Measurements from ENCODE around the gene HOXA13.

The HOXA13 gene

GRCh38 chr7:27199849-27200760 lies at the start of gene HOXA13:
Gene HOXA13, minus strand, starts transcription at chr7:27200091. Its CDS starts 14 bp downstream, at chr7:27200077.
- DNase-seq (ENCODE audit: low read depth in 3 of 3, low spot score in 1 of 3): no peak

DNA sequence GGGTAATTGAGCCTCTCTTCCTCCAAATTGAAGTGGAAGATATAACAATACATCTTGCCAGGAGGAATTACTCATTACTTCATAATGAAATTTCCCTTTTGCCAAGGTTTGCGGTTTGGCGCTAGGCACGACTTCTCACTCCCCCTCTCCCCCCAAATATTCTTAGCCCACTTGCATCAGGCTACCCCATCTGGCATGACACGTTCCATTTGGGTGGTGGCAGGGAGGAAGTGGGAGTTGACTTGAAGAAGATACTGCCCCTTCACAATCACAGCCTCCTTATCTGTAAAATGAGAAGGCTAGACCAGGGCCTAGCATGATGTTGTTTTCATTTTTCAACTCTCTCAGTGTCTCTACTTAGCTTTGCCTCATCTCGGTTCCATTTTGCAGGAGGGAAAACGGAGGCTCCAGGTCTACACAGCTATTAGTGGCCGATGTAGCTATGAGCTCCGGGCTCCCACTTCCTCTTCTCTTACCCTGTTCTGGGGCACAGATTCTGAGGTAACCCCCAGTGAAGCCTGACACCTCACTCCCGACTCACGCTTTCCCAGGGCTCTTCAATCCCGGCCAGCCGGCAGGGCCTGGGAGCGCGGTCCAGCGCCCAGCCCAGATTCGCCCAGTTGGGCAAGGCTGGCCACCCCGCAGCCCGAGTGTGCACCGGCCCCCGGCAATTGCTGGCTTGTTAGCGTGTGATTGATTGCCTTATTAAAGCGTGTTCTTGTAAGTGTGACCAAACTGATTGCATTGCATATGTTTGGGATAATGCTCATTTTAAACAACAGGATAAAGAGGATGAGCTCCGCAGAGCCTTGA lies 49.2 kb upstream of the HOXA13 start:
- DNase-seq (ENCODE audit: low read depth in 3 of 3, low spot score in 1 of 3): no peak

GRCh38 chr7:27248427-27248806 lies 48.5 kb upstream of the HOXA13 start:
- no peak for DNase-seq (ENCODE audit: low read depth in 3 of 3, low spot score in 1 of 3)

- DNase-seq (ENCODE audit: low read depth in 3 of 3, low spot score in 1 of 3): no peak
Observed at GRCh38 chr7:27247452-27248426, 47.8 kb upstream of the HOXA13 start.

- no peak for DNase-seq (ENCODE audit: low read depth in 3 of 3, low spot score in 1 of 3)
Observed at GRCh38 chr7:27247000-27247399, 47.1 kb upstream of the HOXA13 start.

- no peak for DNase-seq (ENCODE audit: low read depth in 3 of 3, low spot score in 1 of 3)
Observed at GRCh38 chr7:27245798-27246691, 46.2 kb upstream of the HOXA13 start.

DNA sequence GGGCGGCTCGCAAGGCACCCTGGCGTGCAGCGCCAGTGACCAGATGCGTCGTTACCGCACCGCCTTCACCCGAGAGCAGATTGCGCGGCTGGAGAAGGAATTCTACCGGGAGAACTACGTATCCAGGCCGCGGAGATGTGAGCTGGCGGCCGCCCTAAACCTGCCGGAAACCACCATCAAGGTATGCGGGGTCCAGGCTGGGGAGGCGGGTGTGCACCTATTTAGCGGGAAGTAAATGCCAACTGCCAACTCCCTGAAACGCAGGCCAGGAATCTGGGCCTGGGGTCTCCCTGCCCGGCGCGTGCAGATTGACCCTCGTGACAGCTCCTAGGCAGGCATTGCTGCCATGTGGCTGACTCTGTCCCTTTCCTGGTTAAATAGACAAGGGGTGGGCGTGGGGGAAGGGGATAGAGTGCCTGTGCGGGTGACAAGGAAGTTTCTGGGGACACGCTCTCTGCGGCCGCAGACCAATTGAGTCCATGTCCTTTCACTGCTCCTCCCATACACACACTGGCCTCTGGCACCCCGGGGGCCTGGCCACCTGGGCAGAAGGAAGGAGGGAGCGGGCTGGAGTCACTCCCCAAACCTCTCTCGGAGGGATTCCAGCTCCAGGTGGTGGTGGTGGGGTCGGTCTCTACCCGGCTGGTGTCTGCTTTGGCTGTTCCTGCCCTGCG lies 45.4 kb upstream of the HOXA13 start:
- DNase-seq (ENCODE audit: low read depth in 3 of 3, low spot score in 1 of 3): no peak

- no peak for DNase-seq (ENCODE audit: low read depth in 3 of 3, low spot score in 1 of 3)
Observed at GRCh38 chr7:27244488-27245123, 44.7 kb upstream of the HOXA13 start.

- no peak for DNase-seq (ENCODE audit: low read depth in 3 of 3, low spot score in 1 of 3)
Observed at GRCh38 chr7:27243340-27244163, 43.7 kb upstream of the HOXA13 start.

DNA sequence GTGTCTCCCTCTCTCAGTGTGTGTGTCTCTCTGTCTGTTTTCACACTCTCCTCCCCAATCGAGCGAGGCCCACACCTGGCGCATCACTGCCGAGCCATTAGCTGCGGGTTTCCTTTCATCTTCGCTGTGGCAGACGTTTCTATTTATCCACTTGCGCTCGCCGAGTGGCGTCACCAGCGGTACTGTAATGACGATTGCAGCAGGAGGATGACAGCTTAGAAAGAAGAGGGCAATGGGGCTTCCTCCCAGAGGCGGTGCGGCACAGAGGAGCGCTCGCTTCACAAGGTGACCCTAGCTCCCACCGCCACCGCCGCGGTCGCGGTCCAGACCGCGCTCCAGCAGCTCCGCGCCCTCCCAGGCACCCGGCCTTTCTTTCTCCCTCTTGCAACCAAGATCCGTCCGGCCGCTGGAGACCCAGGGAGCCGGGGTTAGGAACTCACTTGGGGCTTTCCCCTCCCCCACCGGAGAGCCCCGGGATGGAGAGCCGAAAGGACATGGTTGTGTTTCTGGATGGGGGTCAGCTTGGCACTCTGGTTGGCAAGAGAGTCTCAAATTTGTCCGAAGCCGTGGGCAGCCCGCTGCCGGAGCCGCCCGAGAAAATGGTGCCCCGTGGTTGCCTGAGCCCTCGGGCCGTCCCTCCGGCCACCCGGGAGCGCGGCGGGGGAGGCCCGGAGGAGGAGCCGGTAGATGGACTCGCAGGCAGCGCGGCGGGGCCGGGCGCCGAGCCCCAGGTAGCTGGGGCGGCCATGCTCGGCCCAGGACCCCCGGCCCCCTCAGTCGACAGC lies 42.9 kb upstream of the HOXA13 start, which contains the start of gene EVX1:
TSS of gene EVX1 (plus strand) at position 248 of the 785 bp plus-strand sequence. CDS start at position 477, 229 bp downstream.
- no peak for DNase-seq (ENCODE audit: low read depth in 3 of 3, low spot score in 1 of 3)

DNA sequence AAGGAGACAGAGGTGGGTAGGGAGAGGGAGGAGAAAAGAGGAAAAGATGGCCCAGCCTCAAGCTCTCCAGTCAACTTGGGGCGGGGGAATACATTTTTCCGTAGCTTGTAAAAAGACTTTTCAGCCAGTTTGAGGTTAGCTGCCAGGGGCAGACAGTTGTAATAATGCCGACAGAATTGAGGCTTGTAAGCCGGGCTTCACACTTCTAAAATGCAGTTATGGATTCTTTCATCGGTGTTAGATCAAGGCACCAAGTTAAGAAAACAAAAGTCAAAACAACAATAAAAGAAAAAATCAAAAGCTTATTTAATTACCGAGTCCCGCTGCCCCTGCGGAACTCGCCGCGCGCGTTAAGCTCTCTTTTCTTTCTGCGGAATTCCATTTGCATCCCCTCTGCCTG lies 42.3 kb upstream of the HOXA13 start:
- no peak for DNase-seq (ENCODE audit: low read depth in 3 of 3, low spot score in 1 of 3)

GRCh38 chr7:27241189-27242056 lies 41.5 kb upstream of the HOXA13 start:
- no peak for DNase-seq (ENCODE audit: low read depth in 3 of 3, low spot score in 1 of 3)

DNA sequence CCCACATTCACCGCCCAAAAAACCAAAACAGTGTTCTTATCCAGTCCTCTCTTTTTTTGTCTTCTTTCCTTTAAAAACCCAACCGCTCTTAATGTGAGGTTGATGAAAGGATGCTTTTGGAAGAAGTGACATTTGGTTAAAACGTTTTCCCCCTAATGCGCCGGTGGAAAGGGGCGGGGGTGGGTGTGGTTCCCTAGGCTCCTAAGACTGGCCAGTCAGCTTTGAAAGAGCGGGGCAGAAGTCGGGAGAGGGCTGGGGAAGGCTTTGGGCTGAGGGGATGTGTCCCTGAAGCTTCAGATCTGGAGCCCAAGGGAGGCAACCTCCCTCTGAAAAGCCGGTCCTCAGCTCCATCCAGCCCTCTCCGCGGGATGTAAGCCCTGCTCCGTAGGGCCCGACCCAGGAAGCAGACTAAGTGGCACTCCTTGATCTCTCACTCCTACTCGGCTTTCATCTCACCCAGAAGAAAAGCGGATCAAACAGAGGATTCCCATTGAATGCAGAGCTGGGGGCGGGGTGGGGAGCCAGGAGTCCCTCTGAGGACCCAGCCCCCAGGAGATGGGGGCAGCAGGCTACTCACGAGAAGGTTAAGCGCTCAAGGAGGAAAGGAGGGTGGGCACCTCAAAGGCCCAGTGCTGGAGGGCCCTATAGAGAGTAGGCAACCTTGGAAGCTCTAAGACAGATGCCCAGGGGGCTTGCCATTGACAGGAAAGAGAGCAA lies 40.3 kb upstream of the HOXA13 start:
- DNase-seq (ENCODE audit: low read depth in 3 of 3, low spot score in 1 of 3): no peak

DNA sequence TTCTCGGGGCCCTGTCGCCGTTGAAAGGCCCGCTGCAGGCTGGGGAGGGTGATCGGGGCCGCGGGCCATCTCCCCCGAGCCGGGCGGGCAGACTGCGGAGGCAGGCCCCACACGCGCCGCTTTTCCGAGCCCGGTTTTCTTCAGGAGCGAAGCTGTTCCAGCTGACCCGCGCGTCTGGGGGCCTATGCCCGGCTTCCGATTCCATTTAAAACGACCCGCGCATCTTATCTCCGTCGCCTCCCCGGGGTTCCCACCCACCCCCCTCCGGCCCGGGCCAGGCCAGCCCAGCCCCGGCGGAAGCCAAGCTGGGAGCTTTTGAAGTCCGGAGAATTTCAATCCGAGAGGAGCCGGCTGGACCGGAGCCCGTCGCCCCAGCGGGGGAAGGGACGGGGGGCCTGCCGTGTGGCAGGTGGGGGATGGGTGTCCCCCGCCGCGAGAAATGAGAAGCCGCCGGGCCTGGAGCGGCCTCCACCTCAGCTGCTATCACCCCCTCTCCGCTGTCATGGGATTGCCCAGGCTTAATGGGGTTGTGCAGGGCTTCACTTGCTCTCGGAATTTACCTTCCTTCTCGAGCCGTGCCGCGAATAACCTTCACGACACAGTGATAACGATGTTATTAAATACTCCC lies 39.6 kb upstream of the HOXA13 start:
- no peak for DNase-seq (ENCODE audit: low read depth in 3 of 3, low spot score in 1 of 3)

- DNase-seq (ENCODE audit: low read depth in 3 of 3, low spot score in 1 of 3): no peak
Observed at GRCh38 chr7:27238979-27239386, 39.1 kb upstream of the HOXA13 start.
